GM23338 (cell line): ENCODE measurements around the gene C3orf80. TPM values are rescaled to one million over a fixed set of nuclear protein-coding genes. Genes with fewer than 3 reads are reported as not detected.

Experiments
- ATAC-seq: fragments of 200-7000 bp; cut with Tn5 transposase; 3 replicates; pipeline ENCODE4 v1.9.1; 2020
- DNase-seq: peaks from one replicate; pipeline ENCODE4 v3.0.0-alpha.2; 2015; ENCODE audit warnings: low spot score
- H2AFZ ChIP-seq: fragments of 200-600 bp; sonication (generic); 2 replicates; pipeline ENCODE4 v1.8.0; 2016; ENCODE audit warnings: antibody characterized with exemption, mild to moderate bottlenecking, moderate library complexity
- H3F3A ChIP-seq: fragments of 200-600 bp; sonication (generic); replicated peaks from 2 replicates; pipeline ENCODE4 v1.8.0; 2017; ENCODE audit warnings: antibody characterized with exemption, mixed run types, low read depth
- H3K27ac ChIP-seq: fragments of 200-600 bp; sonication (generic); 2 replicates; pipeline ENCODE4 v1.6.1; 2016; ENCODE audit warnings: low read depth
- H3K27me3 ChIP-seq: fragments of 200-600 bp; sonication (generic); 2 replicates; pipeline ENCODE4 v1.8.0; 2016; ENCODE audit warnings: mild to moderate bottlenecking, mixed run types, moderate library complexity; ENCODE audit not compliant: insufficient read depth
- H3K36me3 ChIP-seq: fragments of 200-600 bp; sonication (generic); 2 replicates; pipeline ENCODE4 v1.8.0; 2016; ENCODE audit warnings: mild to moderate bottlenecking; ENCODE audit not compliant: insufficient read depth
- H3K4me1 ChIP-seq: fragments of 200-600 bp; sonication (generic); 2 replicates; pipeline ENCODE4 v1.8.0; 2016; ENCODE audit warnings: mild to moderate bottlenecking, moderate library complexity; ENCODE audit not compliant: insufficient read depth
- H3K4me2 ChIP-seq: fragments of 200-600 bp; sonication (generic); 2 replicates; pipeline ENCODE4 v1.7.1; 2017; ENCODE audit warnings: mixed run types
- H3K4me3 ChIP-seq: fragments of 200-600 bp; sonication (generic); 2 replicates; pipeline ENCODE4 v1.6.1; 2016; ENCODE audit warnings: mixed run types
- H3K79me2 ChIP-seq: fragments of 200-600 bp; sonication (generic); replicated peaks from 2 replicates; pipeline ENCODE4 v1.8.0; 2017; ENCODE audit warnings: mild to moderate bottlenecking; ENCODE audit not compliant: insufficient read depth
- H3K9me2 ChIP-seq: fragments of 200-600 bp; sonication (generic); 2 replicates; pipeline ENCODE4 v1.8.0; 2017; ENCODE audit not compliant: insufficient read depth
- H4K20me1 ChIP-seq: fragments of 200-600 bp; sonication (generic); replicated peaks from 2 replicates; pipeline ENCODE4 v1.8.0; 2017; ENCODE audit warnings: mild to moderate bottlenecking; ENCODE audit not compliant: insufficient read depth
- H3K27ac Mint-ChIP-seq: 2 replicates; pipeline ENCODE4 v1.8.0; 2020; ENCODE audit warnings: inconsistent platforms, mild to moderate bottlenecking, moderate library complexity, mixed read lengths
- H3K27me3 Mint-ChIP-seq: 3 replicates; pipeline ENCODE4 v1.8.0; 2022; ENCODE audit warnings: low read depth, mild to moderate bottlenecking, moderate library complexity, mixed read lengths, inconsistent platforms; ENCODE audit not compliant: insufficient read depth, poor library complexity
- H3K36me3 Mint-ChIP-seq: 3 replicates; pipeline ENCODE4 v1.8.0; 2021; ENCODE audit warnings: low read depth, mild to moderate bottlenecking, inconsistent platforms, moderate library complexity, mixed read lengths
- H3K4me1 Mint-ChIP-seq: 3 replicates; pipeline ENCODE4 v1.8.0; 2020; ENCODE audit warnings: mild to moderate bottlenecking, inconsistent platforms, mixed read lengths
- H3K4me3 Mint-ChIP-seq: 3 replicates; pipeline ENCODE4 v1.8.0; 2021; ENCODE audit warnings: moderate library complexity, mild to moderate bottlenecking, inconsistent platforms, mixed read lengths
- H3K9me3 Mint-ChIP-seq: 3 replicates; pipeline ENCODE4 v1.8.0; 2020; ENCODE audit warnings: moderate library complexity, mild to moderate bottlenecking, inconsistent platforms, mixed read lengths
- CREB1 ChIP-seq: fragments of 250-450 bp; sonication (Bioruptor Pico); IDR thresholded peaks from 2 replicates; pipeline ENCODE4 v1.5.0; 2020; ENCODE audit warnings: low read depth, mild to moderate bottlenecking, moderate library complexity
- CTCF ChIP-seq, 2 experiments: fragments of 200-600 bp in 1 of 2; sonication (generic) in 1 of 2; conservative IDR thresholded peaks; 2 replicates each; pipeline versions ENCODE4 v1.5.1 to v1.6.1; 2016 to 2017; ENCODE audit warnings: antibody characterized with exemption in 2 of 2, low read depth in 2 of 2, mild to moderate bottlenecking in 2 of 2, moderate library complexity in 1 of 2
- ETS1 ChIP-seq: IDR thresholded peaks from 2 replicates; pipeline ENCODE4 v1.6.1; 2016; ENCODE audit warnings: antibody characterized with exemption
- EZH2phosphoT487 ChIP-seq: fragments of 200-600 bp; sonication (generic); IDR thresholded peaks from one replicate; pipeline ENCODE4 v1.8.1; 2018; ENCODE audit warnings: antibody characterized with exemption; ENCODE audit not compliant: unreplicated experiment
- JUNB ChIP-seq: IDR thresholded peaks from one replicate; pipeline ENCODE4 v1.6.1; 2016; ENCODE audit warnings: antibody characterized with exemption; ENCODE audit not compliant: unreplicated experiment
- NANOG ChIP-seq: IDR thresholded peaks from 2 replicates; pipeline ENCODE4 v1.6.1; 2016; ENCODE audit warnings: antibody characterized with exemption, borderline replicate concordance
- POLR2AphosphoS5 ChIP-seq: IDR thresholded peaks from 2 replicates; pipeline ENCODE4 v1.6.1; 2016; ENCODE audit warnings: antibody characterized with exemption, low read depth
- REST ChIP-seq: IDR thresholded peaks from one replicate; pipeline ENCODE4 v1.6.1; 2018; ENCODE audit warnings: antibody characterized with exemption; ENCODE audit not compliant: unreplicated experiment
- STAT1 ChIP-seq: IDR thresholded peaks from one replicate; pipeline ENCODE4 v1.6.1; 2016; ENCODE audit warnings: antibody characterized with exemption; ENCODE audit not compliant: unreplicated experiment
- ZNF114 ChIP-seq: fragments of 250-450 bp; sonication (Bioruptor Pico); IDR thresholded peaks from 2 replicates; pipeline ENCODE4 v1.5.0; 2020; ENCODE audit warnings: mild to moderate bottlenecking, moderate library complexity
- ZNF331 ChIP-seq: fragments of 250-450 bp; sonication (Bioruptor Pico); IDR thresholded peaks from 2 replicates; pipeline ENCODE4 v1.5.0; 2020; ENCODE audit warnings: low read depth, mild to moderate bottlenecking, moderate library complexity
- ZNF462 ChIP-seq: fragments of 250-450 bp; sonication (Bioruptor Pico); IDR thresholded peaks from 2 replicates; pipeline ENCODE4 v1.5.0; 2020; ENCODE audit warnings: mild to moderate bottlenecking, moderate library complexity
- polyA plus RNA-seq: library from polyadenylated mRNA; unstranded; fragments of >200 nt; fragmentation: Nextera tagmentation; extraction: Ambion mirVana; gene quantifications from 2 replicates; pipeline ENCODE4 v1.2.1, GENCODE V29; 2016
- total RNA-seq: library from RNA; depleted of rRNA; stranded (reverse); fragments of >200 nt; shearing (Covaris generic); gene quantifications from 2 replicates; pipeline ENCODE4 v1.2.3, GENCODE V29; 2014

The C3orf80 gene
- total and polyA plus RNA-seq, 2 experiments from 2014 or later: 0.57 to 3.0 TPM

- TF ChIP-seq CTCF (conservative IDR thresholded peaks at IDR 0.05; ENCODE audit: low read depth in 2 of 2) (no peak), STAT1 (no peak), REST (no peak), ZNF114 (no peak), CREB1 (CRISPR knock-in tag) (no peak), ZNF331 (CRISPR knock-in tag) (no peak), JUNB (no peak), NANOG (no peak), EZH2phosphoT487 (no peak), POLR2AphosphoS5 (no peak)
Observed at GRCh38 chr3:160227419-160227818, 2.2 kb downstream of the C3orf80 start (continued).

GRCh38 chr3:160232014-160232413 is 6.8 kb downstream of the C3orf80 start:
- Histone ChIP-seq H3K27ac (no peak overlapping the region), H2AFZ (no peak overlapping the region), H4K20me1 (no peaks in the 10 kb centered on the region), H3K4me1 (no peaks in the 10 kb centered on the region), H3K9me2 (no peaks in the 10 kb centered on the region), H3K4me3 (no peak overlapping the region), H3K36me3 (no peaks in the 10 kb centered on the region), H3K4me2 (no peak overlapping the region), H3K79me2 (no peaks in the 10 kb centered on the region), H3K27me3 (peaks cover 22% of the 10 kb centered on the region), H3F3A (no peaks in the 10 kb centered on the region)
- DNase-seq: no peak
- H3K4me1 Mint-ChIP-seq: no peaks in the 10 kb centered on the region
- H3K36me3 Mint-ChIP-seq: no peaks in the 10 kb centered on the region
- no peaks in the 10 kb centered on the region for H3K9me3 Mint-ChIP-seq
- H3K27me3 Mint-ChIP-seq: peaks cover 4% of the 10 kb centered on the region
- H3K4me3 Mint-ChIP-seq: no peak overlapping the region
- ATAC-seq: no peak
- H3K27ac Mint-ChIP-seq: no peak overlapping the region
- TF ChIP-seq NANOG: no peak
- no peak for TF ChIP-seq STAT1
- TF ChIP-seq ETS1: no peak
- TF ChIP-seq ZNF462 (CRISPR knock-in tag): no peak
- TF ChIP-seq JUNB: no peak
